ENCODE results near the gene IFNAR2.

Gene IFNAR2

GRCh38 chr21:33279330-33279820 lies 49.6 kb downstream of the IFNAR2 start:
- no peak for TF ChIP-seq CTCF (IDR thresholded peaks at IDR 0.05; ENCODE audit: borderline replicate concordance, insufficient read depth, low read depth, low read length)
- no peak overlapping the region for H3K4me3 ChIP-seq (ENCODE audit: low read depth, low read length)

Data from GM12875 (cell line).